Retinal pigment epithelial cell (primary cell): ENCODE measurements around the gene UMAD1.

Source experiments
- DNase-seq: peaks from one replicate; pipeline ENCODE4 v3.0.0-alpha.2; 2010; ENCODE audit warnings: low read depth
- H3K4me3 ChIP-seq: 2 replicates; pipeline ENCODE4 v1.5.1; 2011; ENCODE audit warnings: mild to moderate bottlenecking, low read length, control low read depth, moderate library complexity
- TF ChIP-seq, protein P1 (sequence below): conservative IDR thresholded peaks from 2 replicates; pipeline ENCODE4 v1.5.1; 2011; ENCODE audit warnings: low read depth, low read length, control low read depth, inconsistent platforms

Gene UMAD1

DNA sequence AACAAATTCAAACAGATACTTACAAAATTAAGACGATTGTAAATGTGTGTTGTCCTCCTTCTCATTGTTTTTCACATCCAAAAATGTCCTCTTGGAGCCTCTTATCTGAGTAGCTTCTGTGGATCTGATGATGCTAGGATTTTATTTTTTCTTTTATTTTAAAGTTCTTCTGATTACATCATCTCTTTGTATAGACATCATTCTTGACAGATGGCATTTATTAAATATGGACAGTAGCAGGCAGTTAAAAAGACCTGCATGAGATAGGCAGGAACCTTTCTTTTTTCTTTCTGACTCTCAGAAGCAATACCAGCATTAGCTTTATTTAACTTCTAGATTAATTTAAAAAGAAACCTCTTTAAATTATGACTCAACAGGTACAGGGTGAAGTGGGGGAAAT is 77.9 kb downstream of the UMAD1 start, which contains the start of gene RPA3:
RPA3 (minus strand) TSS at position 116 of the 400 bp plus-strand sequence. CDS start 78,189 bp downstream, outside the sequence.
- TF ChIP-seq, protein P1, sequence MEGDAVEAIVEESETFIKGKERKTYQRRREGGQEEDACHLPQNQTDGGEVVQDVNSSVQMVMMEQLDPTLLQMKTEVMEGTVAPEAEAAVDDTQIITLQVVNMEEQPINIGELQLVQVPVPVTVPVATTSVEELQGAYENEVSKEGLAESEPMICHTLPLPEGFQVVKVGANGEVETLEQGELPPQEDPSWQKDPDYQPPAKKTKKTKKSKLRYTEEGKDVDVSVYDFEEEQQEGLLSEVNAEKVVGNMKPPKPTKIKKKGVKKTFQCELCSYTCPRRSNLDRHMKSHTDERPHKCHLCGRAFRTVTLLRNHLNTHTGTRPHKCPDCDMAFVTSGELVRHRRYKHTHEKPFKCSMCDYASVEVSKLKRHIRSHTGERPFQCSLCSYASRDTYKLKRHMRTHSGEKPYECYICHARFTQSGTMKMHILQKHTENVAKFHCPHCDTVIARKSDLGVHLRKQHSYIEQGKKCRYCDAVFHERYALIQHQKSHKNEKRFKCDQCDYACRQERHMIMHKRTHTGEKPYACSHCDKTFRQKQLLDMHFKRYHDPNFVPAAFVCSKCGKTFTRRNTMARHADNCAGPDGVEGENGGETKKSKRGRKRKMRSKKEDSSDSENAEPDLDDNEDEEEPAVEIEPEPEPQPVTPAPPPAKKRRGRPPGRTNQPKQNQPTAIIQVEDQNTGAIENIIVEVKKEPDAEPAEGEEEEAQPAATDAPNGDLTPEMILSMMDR: no peak
- DNase-seq: no peak
- no peak within 1 kb of the TSS for H3K4me3 ChIP-seq

DNA sequence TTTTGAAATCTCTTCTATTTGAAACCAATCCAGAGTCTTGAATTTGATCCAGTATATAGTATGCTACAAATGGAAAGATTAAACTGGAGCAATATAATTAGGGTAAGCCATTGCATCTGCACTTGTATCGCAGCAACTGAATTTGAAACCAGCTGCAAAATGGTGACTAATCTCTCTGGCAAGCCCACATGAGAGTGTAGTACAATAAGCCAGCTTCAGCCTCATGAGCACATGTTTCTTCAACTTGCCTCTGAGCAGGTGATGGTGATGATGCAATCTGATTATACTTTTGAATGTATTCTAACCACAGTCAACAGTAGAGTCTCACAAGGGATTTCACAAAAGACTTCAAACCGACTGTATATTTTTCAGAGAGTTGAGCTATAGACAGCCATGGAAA is 78.7 kb downstream of the UMAD1 start:
- DNase-seq: peak; percentile 100
- TF ChIP-seq, protein P1: no peak
- H3K4me3 ChIP-seq: no peak overlapping the region

DNA sequence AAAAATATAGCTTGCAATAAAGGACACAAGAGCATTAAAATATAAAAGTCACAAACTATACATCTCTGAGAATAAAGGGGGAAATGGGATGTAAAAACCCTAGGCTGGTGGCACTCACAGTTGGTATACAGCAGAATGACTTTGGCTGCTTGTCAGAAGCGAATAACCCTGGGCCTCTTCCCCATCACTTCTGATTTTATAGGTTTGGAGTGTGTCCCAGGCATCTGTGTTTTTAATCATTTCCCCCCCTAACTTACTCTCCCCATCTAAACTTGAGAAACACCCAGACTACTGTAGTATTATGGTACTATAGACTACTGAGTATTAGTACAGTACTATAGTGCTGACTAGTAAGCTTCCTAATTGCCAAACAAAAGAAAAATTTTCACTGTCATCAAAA is 79.6 kb downstream of the UMAD1 start:
- no peak overlapping the region for H3K4me3 ChIP-seq
- DNase-seq: no peak
- TF ChIP-seq, protein P1: no peak

DNA sequence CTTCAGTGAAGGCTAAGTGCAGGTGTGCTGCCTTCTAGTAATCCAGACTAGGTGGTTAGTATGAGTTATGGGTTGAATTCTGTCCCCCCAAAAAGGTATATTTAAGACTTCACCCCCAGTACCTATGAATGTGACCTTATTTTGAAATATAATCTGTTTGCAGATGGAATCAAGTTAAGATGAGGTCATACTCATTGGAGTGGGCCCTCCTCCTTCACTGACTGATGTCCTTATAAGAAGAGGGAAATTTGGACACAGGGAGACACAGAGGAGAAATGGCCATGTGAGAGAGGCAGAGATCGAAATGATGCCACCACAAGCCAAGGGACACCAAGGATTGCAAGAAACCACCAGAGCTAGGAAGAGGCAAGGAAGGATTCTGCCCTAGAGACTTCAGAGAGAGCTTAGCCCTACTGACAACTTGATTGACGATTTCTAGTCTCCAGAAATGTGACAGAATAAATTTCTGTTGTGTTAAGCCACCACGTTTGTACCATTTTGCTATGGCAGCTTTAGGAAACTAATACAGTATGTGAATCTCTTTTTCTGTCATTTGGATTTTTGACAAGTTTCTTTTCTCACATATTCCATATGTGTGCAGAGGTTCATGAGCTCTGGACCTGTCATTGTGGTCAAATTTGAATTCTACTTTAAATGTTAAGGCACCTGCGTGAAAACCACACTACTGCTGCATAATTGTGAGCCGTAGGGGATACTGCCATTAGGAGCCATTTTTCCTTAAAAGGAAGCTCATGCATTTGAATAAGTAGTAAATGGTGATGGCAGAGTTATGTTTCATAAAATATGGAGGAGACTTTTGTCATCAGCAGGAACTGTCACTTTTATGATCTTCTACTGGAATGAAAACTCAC is 80.4 kb downstream of the UMAD1 start:
- TF ChIP-seq, protein P1: no peak
- H3K4me3 ChIP-seq: no peak overlapping the region
- no peak for DNase-seq

DNA sequence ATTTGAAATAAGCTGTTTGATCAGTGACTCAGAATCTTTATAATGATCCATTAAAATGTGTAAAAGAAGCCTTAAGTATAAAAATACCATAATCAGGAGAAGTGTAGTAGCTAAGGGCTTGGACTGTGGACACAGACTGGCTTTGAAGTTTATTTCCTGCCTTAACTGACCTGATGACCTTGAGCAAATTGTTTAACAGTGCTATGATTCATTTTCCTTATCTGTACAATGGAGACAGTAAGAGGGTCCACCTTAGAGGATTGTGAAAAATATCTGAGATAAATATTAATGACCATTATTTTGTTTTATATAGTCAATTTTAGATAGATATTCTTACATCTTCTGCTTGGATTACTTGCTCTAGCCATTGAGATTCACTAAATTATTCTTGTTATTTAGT is 91.2 kb downstream of the UMAD1 start:
- no peak for DNase-seq
- TF ChIP-seq, protein P1: no peak
- H3K4me3 ChIP-seq: no peak overlapping the region

DNA sequence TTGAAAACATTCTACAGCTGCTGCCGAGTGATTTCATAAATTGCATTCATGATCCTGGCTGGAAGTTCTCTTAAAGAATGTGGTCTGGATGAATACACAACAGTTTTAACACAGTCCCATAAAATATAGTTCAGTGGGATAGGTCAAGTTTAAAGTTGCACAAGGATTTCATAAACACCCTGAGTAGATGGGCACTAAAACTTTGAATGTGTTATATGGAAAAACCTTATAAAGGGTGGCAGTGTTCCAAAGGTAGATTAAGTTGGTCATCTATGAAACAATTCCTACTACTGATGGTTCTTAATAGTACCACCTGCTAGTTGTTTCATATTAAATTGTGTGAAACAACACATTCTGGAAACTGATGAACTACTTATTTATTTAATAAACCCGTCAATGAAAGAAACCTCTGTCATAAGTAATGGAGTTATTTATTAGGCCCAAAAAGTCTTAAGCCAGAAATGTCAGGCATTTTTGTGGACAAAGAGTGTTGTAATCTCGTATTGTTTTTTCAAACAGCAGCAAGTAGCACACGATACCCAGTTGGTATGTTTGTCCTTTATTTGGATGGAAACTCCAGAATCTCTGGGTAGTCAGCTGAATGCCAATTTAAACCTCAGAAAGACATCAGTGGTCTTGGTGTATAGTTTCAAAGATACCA is 92.2 kb downstream of the UMAD1 start:
- DNase-seq: peak; percentile 84
- TF ChIP-seq, protein P1: no peak
- no peak overlapping the region for H3K4me3 ChIP-seq
